RWPE2 (cell line): Measurements from ENCODE around the gene TMEM154.
"Not testable (repeated sequence)": the region's sequence is repeated elsewhere in the genome, so short reads cannot be mapped to it uniquely, and the experiment has no call there.

Experiments
- ATAC-seq: fragments of 200-7000 bp; cut with Tn5 transposase; 3 replicates; pipeline ENCODE4 v1.9.1; 2021; ENCODE audit warnings: low read depth
- DNase-seq: peaks from one replicate; pipeline ENCODE4 v3.0.0-alpha.2; 2020; ENCODE audit warnings: low spot score
- H3K27ac ChIP-seq: fragments of 450-650 bp; 2 replicates; pipeline ENCODE4 v1.5.1; 2017; ENCODE audit warnings: mild to moderate bottlenecking; ENCODE audit not compliant: poor library complexity, severe bottlenecking
- H3K27me3 ChIP-seq: fragments of 250-450 bp; sonication (Bioruptor Pico); 2 replicates; pipeline ENCODE4 v1.5.1; 2021; ENCODE audit warnings: mild to moderate bottlenecking, moderate library complexity; ENCODE audit not compliant: insufficient read depth, poor library complexity, severe bottlenecking
- H3K36me3 ChIP-seq: fragments of 250-450 bp; sonication (Bioruptor Pico); 2 replicates; pipeline ENCODE4 v1.5.1; 2020; ENCODE audit warnings: low read depth, mild to moderate bottlenecking, moderate library complexity
- H3K4me1 ChIP-seq: fragments of 250-450 bp; sonication (Bioruptor Pico); 2 replicates; pipeline ENCODE4 v1.5.1; 2021; ENCODE audit warnings: mild to moderate bottlenecking, moderate library complexity; ENCODE audit not compliant: insufficient read depth, poor library complexity, severe bottlenecking
- H3K4me3 ChIP-seq: fragments of 250-450 bp; sonication (Bioruptor Pico); 2 replicates; pipeline ENCODE4 v1.5.1; 2021; ENCODE audit warnings: mild to moderate bottlenecking, moderate library complexity; ENCODE audit not compliant: severe bottlenecking
- H3K9me3 ChIP-seq: fragments of 250-450 bp; sonication (Bioruptor Pico); 2 replicates; pipeline ENCODE4 v1.5.1; 2021; ENCODE audit warnings: mild to moderate bottlenecking, moderate library complexity; ENCODE audit not compliant: severe bottlenecking
- CTCF ChIP-seq: fragments of 450-650 bp; IDR thresholded peaks from one replicate; pipeline ENCODE4 v1.5.1; 2017; ENCODE audit warnings: mild to moderate bottlenecking, moderate library complexity; ENCODE audit not compliant: poor library complexity, severe bottlenecking

The TMEM154 gene

DNA sequence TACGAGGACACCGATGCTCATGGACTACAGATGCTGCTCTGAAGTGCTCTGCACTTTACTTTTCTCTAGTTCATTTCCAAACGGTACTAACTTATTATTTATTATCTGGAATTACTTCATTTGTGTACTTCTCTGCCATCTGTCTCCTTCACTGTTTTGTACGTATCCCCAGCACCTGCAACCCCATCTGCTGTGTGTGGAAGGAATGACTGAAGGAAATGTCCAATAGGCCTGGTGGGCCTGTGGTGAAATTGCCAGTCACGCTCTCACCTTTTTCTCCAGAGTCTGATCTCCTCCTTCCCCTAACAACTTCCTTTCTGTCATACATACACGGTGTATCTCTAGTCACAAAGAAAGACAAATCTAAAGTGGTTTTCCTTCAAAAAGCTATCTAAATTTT, 12.9 kb downstream of the TMEM154 start:
- Histone ChIP-seq H3K4me3 (no peak overlapping the region), H3K27me3 (no peaks in the 10 kb centered on the region), H3K36me3 (peaks cover 71% of the 10 kb centered on the region), H3K4me1 (no peaks in the 10 kb centered on the region), H3K27ac (no peak overlapping the region), H3K9me3 (no peaks in the 10 kb centered on the region)
- DNase-seq: no peak
- no peak for ATAC-seq
- no peak for TF ChIP-seq CTCF

DNA sequence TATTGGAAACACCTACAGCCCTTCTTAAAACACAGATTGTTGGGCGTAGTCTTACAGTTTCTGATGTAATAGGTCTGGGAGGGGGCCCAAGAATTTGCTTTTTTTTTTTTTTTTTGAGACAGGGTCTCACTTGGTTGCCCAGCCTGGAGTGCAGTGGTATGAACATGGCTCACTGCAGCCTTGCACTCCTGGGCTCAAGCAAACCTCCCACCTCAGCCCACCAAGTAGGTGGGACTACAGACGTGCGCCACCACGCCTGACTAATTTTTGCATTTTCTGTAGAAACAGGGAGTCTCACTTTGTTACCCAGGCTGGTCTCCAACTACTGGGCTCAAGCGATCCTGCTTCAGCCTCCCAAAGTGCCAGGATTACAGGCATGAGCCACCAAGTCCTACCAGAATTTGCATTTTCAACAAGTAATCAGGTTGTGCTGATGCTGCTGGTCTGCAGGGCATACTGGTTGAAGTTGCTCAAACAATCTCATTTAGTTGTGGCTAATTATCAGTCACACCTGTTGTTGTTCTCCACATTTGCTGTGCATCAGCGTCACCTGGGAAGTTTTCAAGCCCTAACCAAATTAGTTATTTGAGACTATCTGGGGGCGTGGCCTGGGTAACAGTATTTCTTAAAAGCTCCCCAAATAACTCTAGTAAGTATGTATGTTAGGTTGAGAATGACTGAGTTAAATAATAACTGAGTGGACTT, 14.0 kb downstream of the TMEM154 start:
- H3K4me1 ChIP-seq: no peaks in the 10 kb centered on the region
- H3K27ac ChIP-seq: no peak overlapping the region
- TF ChIP-seq CTCF: no peak
- H3K9me3 ChIP-seq: no peaks in the 10 kb centered on the region
- H3K27me3 ChIP-seq: no peaks in the 10 kb centered on the region
- peaks cover 78% of the 10 kb centered on the region for H3K36me3 ChIP-seq
- ATAC-seq (no peak), DNase-seq (no peak)
- H3K4me3 ChIP-seq: no peak overlapping the region

GRCh38 chr4:152664067-152664378, 15.8 kb downstream of the TMEM154 start:
- H3K4me1 ChIP-seq, H3K9me3 ChIP-seq, ATAC-seq, H3K27ac ChIP-seq, DNase-seq, H3K4me3 ChIP-seq, H3K27me3 ChIP-seq: not testable (repeated sequence)
- H3K36me3 ChIP-seq: peaks cover 72% of the 10 kb centered on the region

DNA sequence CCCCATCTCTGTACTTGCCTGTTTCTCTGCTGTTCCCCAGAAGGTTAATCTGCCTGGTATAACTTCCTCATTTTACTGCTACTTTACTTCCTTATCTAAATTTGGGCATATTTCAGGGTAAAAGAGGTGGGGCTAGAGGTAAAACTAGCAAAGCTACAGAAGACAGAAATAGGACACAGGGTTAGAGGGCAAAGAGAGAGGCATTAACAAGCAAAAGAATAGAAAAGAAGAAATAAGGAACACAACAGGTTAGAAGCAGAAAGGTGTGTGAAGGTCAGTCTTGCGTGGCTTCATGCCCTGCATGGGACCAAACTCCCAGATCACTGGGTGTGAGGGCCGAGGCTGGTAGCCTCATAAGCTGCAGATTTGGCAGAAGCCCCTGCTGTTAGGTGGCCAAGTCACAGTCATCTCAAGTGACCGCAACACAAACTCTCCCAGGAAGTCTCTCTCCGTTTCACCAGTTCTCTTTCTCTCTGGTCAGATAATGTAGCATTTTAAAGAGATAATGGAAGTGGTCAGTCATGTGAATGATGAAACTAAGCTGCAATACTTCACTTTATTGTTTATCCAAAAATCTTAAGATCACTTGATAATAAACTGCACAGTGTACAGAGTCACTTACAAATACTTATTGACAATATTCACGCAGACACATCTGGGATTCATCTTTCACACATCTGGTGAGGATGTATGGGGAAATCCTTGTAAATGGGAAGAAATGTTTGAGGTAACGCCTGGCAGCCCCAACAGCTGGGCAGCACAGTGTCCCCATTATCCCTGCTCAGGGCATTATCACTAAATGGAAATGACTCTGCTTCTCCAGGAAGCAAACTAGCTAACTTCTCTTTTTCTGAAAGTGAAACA, 16.4 kb downstream of the TMEM154 start:
- DNase-seq (no peak), ATAC-seq (no peak)
- TF ChIP-seq CTCF: no peak
- Histone ChIP-seq H3K9me3 (peaks cover 10% of the 10 kb centered on the region), H3K27me3 (no peaks in the 10 kb centered on the region), H3K36me3 (peaks cover 74% of the 10 kb centered on the region), H3K4me3 (no peak overlapping the region), H3K4me1 (no peaks in the 10 kb centered on the region), H3K27ac (no peak overlapping the region)

- DNase-seq: no peak
- Histone ChIP-seq H3K27ac (no peak overlapping the region), H3K27me3 (no peaks in the 10 kb centered on the region), H3K4me1 (no peaks in the 10 kb centered on the region), H3K9me3 (peaks cover 12% of the 10 kb centered on the region), H3K36me3 (peaks cover 69% of the 10 kb centered on the region), H3K4me3 (no peak overlapping the region)
- TF ChIP-seq CTCF: no peak
- ATAC-seq: no peak
These were observed 18.1 kb downstream of the TMEM154 start for GRCh38 chr4:152661649-152662048.
